Measurements from ENCODE around the gene TMEM208. TPM values are rescaled to one million over a fixed set of nuclear protein-coding genes. Genes with fewer than 3 reads are reported as not detected.

Gene TMEM208
- total and polyA plus RNA-seq, 4 donors = 22.3 to 140 (median 70.2) TPM

- DNase-seq (ENCODE audit: low spot score) = no peak
- H3K27me3 ChIP-seq (ENCODE audit: control insufficient read depth in 4 of 4, insufficient read depth in 4 of 4, low read length in 3 of 4) = no peaks in the 10 kb centered on the region
- H3K36me3 ChIP-seq (ENCODE audit: control insufficient read depth in 4 of 4, insufficient read depth in 3 of 4, low read depth in 1 of 4, low read length in 3 of 4) = peaks cover 0 to 16% (median 2%) of the 10 kb centered on the region in 4 donors
- WGBS = 88% methylated on average over 17 of the region's 17 CpGs
- no peak overlapping the region for H3K4me3 ChIP-seq (ENCODE audit: low read depth in 1 of 3, low read length in 3 of 3)
- TF ChIP-seq YY1 (IDR thresholded peaks at IDR 0.05) (no peak), MAX (IDR thresholded peaks at IDR 0.05) (no peak), TAF1 (conservative IDR thresholded peaks at IDR 0.05) (no peak), FOXA1 (IDR thresholded peaks at IDR 0.05) (no peak), JUND (IDR thresholded peaks at IDR 0.05) (no peak), RAD21 (IDR thresholded peaks at IDR 0.05) (no peak), RXRA (IDR thresholded peaks at IDR 0.05) (no peak), CTCF (IDR thresholded peaks at IDR 0.05; ENCODE audit: low read depth, low read length, missing input control) (no peak), REST (IDR thresholded peaks at IDR 0.05) (no peak), ZBTB33 (IDR thresholded peaks at IDR 0.05) (no peak), NR2F2 (IDR thresholded peaks at IDR 0.05) (no peak), HNF4G (IDR thresholded peaks at IDR 0.05) (no peak), ATF3 (IDR thresholded peaks at IDR 0.05) (no peak), HNF4A (conservative IDR thresholded peaks at IDR 0.05) (no peak), FOXA2 (IDR thresholded peaks at IDR 0.05) (no peak), SP1 (IDR thresholded peaks at IDR 0.05) (no peak), GABPA (IDR thresholded peaks at IDR 0.05 in 1 of 2, conservative IDR thresholded peaks at IDR 0.05 in 1 of 2) (no peak)
- H3K27ac ChIP-seq (ENCODE audit: low read depth in 1 of 2, low read length in 2 of 2) = no peak overlapping the region
- H3K9ac ChIP-seq (ENCODE audit: low read depth in 1 of 2, low read length in 2 of 2) = no peak overlapping the region
- H3K4me1 ChIP-seq (ENCODE audit: control insufficient read depth in 4 of 4, insufficient read depth in 4 of 4, low read length in 3 of 4) = peaks cover 0 to 7% (median 0%) of the 10 kb centered on the region in 4 donors
- H3K9me3 ChIP-seq (ENCODE audit: control insufficient read depth in 4 of 4, low read length in 3 of 4) = no peaks in the 10 kb centered on the region
Observed at GRCh38 chr16:67235816-67236562, 9.1 kb downstream of the TMEM208 start.
